HCT116 (cell line): ENCODE data around the gene WWOX. TPM values are rescaled to one million over a fixed set of nuclear protein-coding genes. Genes with fewer than 3 reads are reported as not detected.

ENCODE experiments used
- ATAC-seq: fragments of 200-7000 bp; cut with Tn5 transposase; 2 replicates; pipeline ENCODE4 v1.9.1; 2020; ENCODE audit warnings: mild to moderate bottlenecking, moderate library complexity
- BruUV-seq: library from RNA; stranded (reverse); fragments of 400-500 nt; replicated peaks from 2 replicates; lab custom pipeline; 2021; lab: Mats Ljungman, UMichigan
- CTCF ChIA-PET: fragments of 300-600 bp; sonication (Branson Sonifier 250); formaldehyde crosslinking; loops from one replicate; lab custom pipeline; 2021; ENCODE audit warnings: antibody characterized with exemption; lab: Charles Lee
- POLR2A ChIA-PET: fragments of 300-600, 350-600 bp; sonication (Branson Sonifier 250); formaldehyde crosslinking; loops from one replicate; lab custom pipeline; 2021; ENCODE audit warnings: antibody characterized with exemption; lab: Charles Lee
- RAD21 ChIA-PET, 2 experiments: fragments of 300-600 bp; sonication (Branson Sonifier 250); formaldehyde crosslinking; loops; one replicate each; lab custom pipeline; 2023; ENCODE audit warnings: low total read pairs in 2 of 2; ENCODE audit not compliant: uncharacterized antibody in 2 of 2, unreplicated experiment in 2 of 2, low non-redundant PET in 1 of 2; lab: Charles Lee
- DNase-seq: peaks from one replicate; pipeline ENCODE4 v3.0.0-alpha.2; 2010; ENCODE audit warnings: low read depth, low spot score
- H2AFZ ChIP-seq: fragments of 200-600 bp; shearing (Covaris generic), sonication (generic); 2 replicates; pipeline ENCODE4 v1.6.1; 2017; ENCODE audit warnings: low read depth, mixed run types, mixed read lengths, antibody characterized with exemption, low read length; ENCODE audit not compliant: poor library complexity, severe bottlenecking
- H3K27ac ChIP-seq: 2 replicates; pipeline ENCODE4 v1.5.1; 2012; ENCODE audit warnings: low read depth, low read length
- H3K27me3 ChIP-seq: fragments of 200-600 bp; sonication (generic); 2 replicates; pipeline ENCODE4 v1.6.1; 2016; ENCODE audit warnings: mixed run types, low read length, mixed read lengths; ENCODE audit not compliant: insufficient read depth
- H3K36me3 ChIP-seq, 2 experiments: fragments of 200-500 bp in 1 of 2; fragments of 200-600 bp in 1 of 2; sonication (Bioruptor generic) in 1 of 2; sonication (generic) in 1 of 2; 2 replicates each; pipeline versions ENCODE4 v1.5.1 to v1.6.1; 2014 to 2016; ENCODE audit warnings: low read length in 2 of 2, inconsistent platforms in 1 of 2, mixed read lengths in 1 of 2, mixed run types in 1 of 2; ENCODE audit not compliant: insufficient read depth in 2 of 2, control insufficient read depth in 1 of 2
- H3K4me1 ChIP-seq, 2 experiments: fragments of 200-600 bp in 1 of 2; sonication (generic) in 1 of 2; 2 replicates each; pipeline versions ENCODE4 v1.5.1 to v1.6.1; 2012 to 2017; ENCODE audit warnings: low read length in 2 of 2, inconsistent platforms in 1 of 2, mild to moderate bottlenecking in 1 of 2, mixed read lengths in 1 of 2, mixed run types in 1 of 2, moderate library complexity in 1 of 2; ENCODE audit not compliant: insufficient read depth in 2 of 2, control insufficient read depth in 1 of 2
- H3K4me2 ChIP-seq: fragments of 200-600 bp; sonication (generic); 2 replicates; pipeline ENCODE4 v1.6.1; 2017; ENCODE audit warnings: mixed run types, low read length, mixed read lengths
- H3K4me3 ChIP-seq, 2 experiments: fragments of 200-600 bp in 1 of 2; sonication (generic) in 1 of 2; replicated peaks in 1 of 2; 2 replicates each; pipeline ENCODE4 v1.5.1; 2011 to 2016; ENCODE audit warnings: low read length in 2 of 2, control low read depth in 1 of 2, low read depth in 1 of 2, mild to moderate bottlenecking in 1 of 2, mixed read lengths in 1 of 2, mixed run types in 1 of 2
- H3K79me2 ChIP-seq: fragments of 200-600 bp; sonication (generic); 2 replicates; pipeline ENCODE4 v1.6.1; 2017; ENCODE audit warnings: mild to moderate bottlenecking, mixed run types, low read length, moderate library complexity, mixed read lengths; ENCODE audit not compliant: insufficient read depth
- H3K9ac ChIP-seq: fragments of 200-600 bp; sonication (generic); 2 replicates; pipeline ENCODE4 v1.6.1; 2016; ENCODE audit warnings: low read length, mixed read lengths
- H3K9me2 ChIP-seq: fragments of 200-600 bp; sonication (generic), shearing (Covaris generic); 2 replicates; pipeline ENCODE4 v1.6.1; 2017; ENCODE audit warnings: mixed run types, mild to moderate bottlenecking, moderate library complexity; ENCODE audit not compliant: insufficient read depth
- H3K9me3 ChIP-seq, 2 experiments: fragments of 200-500 bp in 1 of 2; fragments of 200-600 bp in 1 of 2; sonication (Bioruptor generic) in 1 of 2; sonication (generic) in 1 of 2; 2 replicates each; pipeline ENCODE4 v1.6.1; 2014 to 2017; ENCODE audit warnings: low read length in 2 of 2, mixed read lengths in 2 of 2, inconsistent platforms in 1 of 2, low read depth in 1 of 2, mild to moderate bottlenecking in 1 of 2, mixed run types in 1 of 2, moderate library complexity in 1 of 2; ENCODE audit not compliant: control insufficient read depth in 1 of 2, insufficient read depth in 1 of 2
- H4K20me1 ChIP-seq: fragments of 200-600 bp; sonication (generic), shearing (Covaris generic); 2 replicates; pipeline ENCODE4 v1.6.1; 2017; ENCODE audit warnings: mixed run types, mild to moderate bottlenecking, moderate library complexity; ENCODE audit not compliant: insufficient read depth
- EGR1 ChIP-seq: IDR thresholded peaks from 2 replicates; pipeline ENCODE4 v1.6.1; 2012; ENCODE audit warnings: low read depth
- EZH2 ChIP-seq: fragments of 200-600 bp; sonication (generic); IDR thresholded peaks from 2 replicates; pipeline ENCODE4 v1.6.1; 2017; ENCODE audit warnings: antibody characterized with exemption, mixed run types
- POLR2A ChIP-seq: IDR thresholded peaks from 2 replicates; pipeline ENCODE4 v1.7.0; 2011; ENCODE audit warnings: borderline replicate concordance; ENCODE audit not compliant: insufficient read depth, insufficient read length; ENCODE audit errors: extremely low read depth
- POLR2AphosphoS5 ChIP-seq: IDR thresholded peaks from 2 replicates; pipeline ENCODE4 v1.6.1; 2011; ENCODE audit warnings: mild to moderate bottlenecking, low read depth, low read length, moderate library complexity
- TCF7L2 ChIP-seq: IDR thresholded peaks from 2 replicates; pipeline ENCODE4 v1.7.0; 2011; ENCODE audit warnings: borderline replicate concordance, inconsistent platforms; ENCODE audit not compliant: insufficient read depth, insufficient read length; ENCODE audit errors: extremely low read depth
- YY1 ChIP-seq: IDR thresholded peaks from 2 replicates; pipeline ENCODE4 v1.6.1; 2011; ENCODE audit warnings: low read length, low read depth, moderate library complexity, mild to moderate bottlenecking; ENCODE audit not compliant: insufficient replicate concordance; ENCODE audit errors: extremely low read depth
- intact Hi-C: fragments of 100-400 bp; cut with micrococcal nuclease; formaldehyde crosslinking; loops from 2 replicates; pipeline ENCODE4 v1.10.0; 2022
- total RNA-seq: library from RNA; stranded (reverse); gene quantifications from one replicate; pipeline ENCODE4 v1.2.1, GENCODE V29; 2021; ENCODE audit not compliant: unreplicated experiment
- TF ChIP-seq, protein P1 (sequence below): IDR thresholded peaks from 2 replicates; pipeline ENCODE4 v1.6.1; 2012
- TF ChIP-seq, protein P2 (sequence below): IDR thresholded peaks from 2 replicates; pipeline ENCODE4 v1.6.1; 2012
- TF ChIP-seq, protein P3 (sequence below), 3 experiments: fragments of 200-600 bp in 1 of 3; sonication (generic) in 1 of 3; IDR thresholded peaks in 2 of 3; conservative IDR thresholded peaks in 1 of 3; 2 replicates each; pipeline ENCODE4 v1.5.1; 2012 to 2017; ENCODE audit warnings: low read depth in 2 of 3, low read length in 2 of 3, antibody characterized with exemption in 1 of 3, borderline replicate concordance in 1 of 3, control low read depth in 1 of 3, mild to moderate bottlenecking in 1 of 3, mixed read lengths in 1 of 3, mixed run types in 1 of 3, moderate library complexity in 1 of 3; ENCODE audit not compliant: insufficient read depth in 1 of 3

The WWOX gene
- total RNA-seq, 1 experiment from 2014 or later = 13.7 TPM

DNA sequence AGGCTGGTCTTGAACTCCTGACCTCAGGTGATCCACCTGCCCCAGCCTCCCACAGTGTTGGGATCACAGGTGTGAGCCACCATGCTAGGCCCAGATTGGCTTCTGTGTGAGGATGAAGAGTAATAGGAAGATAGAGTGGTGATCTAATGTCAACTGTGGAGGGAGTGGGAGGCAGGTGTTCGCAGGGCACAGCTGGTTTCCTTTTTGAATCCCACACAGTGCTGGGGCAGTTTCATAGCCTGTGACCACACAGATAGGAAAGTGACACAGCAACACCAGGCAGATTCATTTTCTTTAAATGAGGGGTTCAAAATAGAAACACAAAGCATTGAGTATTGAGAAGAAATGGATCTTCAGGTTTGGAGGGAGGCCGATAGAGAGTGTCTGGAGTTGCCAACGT is 540.3 kb downstream of the WWOX start:
- H3K27me3 ChIP-seq = no peaks in the 10 kb centered on the region
- RAD21 ChIA-PET = no interaction called here
- H3K9ac ChIP-seq = no peak overlapping the region
- H4K20me1 ChIP-seq = no peaks in the 10 kb centered on the region
- H3K9me3 ChIP-seq = no peaks in the 10 kb centered on the region
- H3K27ac ChIP-seq = no peak overlapping the region
- CTCF ChIA-PET = no interaction called here
- no peak overlapping the region for H3K4me3 ChIP-seq
- POLR2A ChIA-PET = no interaction called here
- no TSS peak for BruUV-seq
- intact Hi-C loops = no loop called here
- no peaks in the 10 kb centered on the region for H3K36me3 ChIP-seq
- H3K4me2 ChIP-seq = no peak overlapping the region
- TF ChIP-seq TCF7L2 (no peak), POLR2AphosphoS5 (no peak), YY1 (no peak), POLR2A (no peak), EGR1 (no peak), EZH2 (no peak)
- TF ChIP-seq, protein P1, sequence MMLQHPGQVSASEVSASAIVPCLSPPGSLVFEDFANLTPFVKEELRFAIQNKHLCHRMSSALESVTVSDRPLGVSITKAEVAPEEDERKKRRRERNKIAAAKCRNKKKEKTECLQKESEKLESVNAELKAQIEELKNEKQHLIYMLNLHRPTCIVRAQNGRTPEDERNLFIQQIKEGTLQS = no peak
- TF ChIP-seq, protein P2, sequence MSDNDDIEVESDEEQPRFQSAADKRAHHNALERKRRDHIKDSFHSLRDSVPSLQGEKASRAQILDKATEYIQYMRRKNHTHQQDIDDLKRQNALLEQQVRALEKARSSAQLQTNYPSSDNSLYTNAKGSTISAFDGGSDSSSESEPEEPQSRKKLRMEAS = no peak
- TF ChIP-seq, protein P3, sequence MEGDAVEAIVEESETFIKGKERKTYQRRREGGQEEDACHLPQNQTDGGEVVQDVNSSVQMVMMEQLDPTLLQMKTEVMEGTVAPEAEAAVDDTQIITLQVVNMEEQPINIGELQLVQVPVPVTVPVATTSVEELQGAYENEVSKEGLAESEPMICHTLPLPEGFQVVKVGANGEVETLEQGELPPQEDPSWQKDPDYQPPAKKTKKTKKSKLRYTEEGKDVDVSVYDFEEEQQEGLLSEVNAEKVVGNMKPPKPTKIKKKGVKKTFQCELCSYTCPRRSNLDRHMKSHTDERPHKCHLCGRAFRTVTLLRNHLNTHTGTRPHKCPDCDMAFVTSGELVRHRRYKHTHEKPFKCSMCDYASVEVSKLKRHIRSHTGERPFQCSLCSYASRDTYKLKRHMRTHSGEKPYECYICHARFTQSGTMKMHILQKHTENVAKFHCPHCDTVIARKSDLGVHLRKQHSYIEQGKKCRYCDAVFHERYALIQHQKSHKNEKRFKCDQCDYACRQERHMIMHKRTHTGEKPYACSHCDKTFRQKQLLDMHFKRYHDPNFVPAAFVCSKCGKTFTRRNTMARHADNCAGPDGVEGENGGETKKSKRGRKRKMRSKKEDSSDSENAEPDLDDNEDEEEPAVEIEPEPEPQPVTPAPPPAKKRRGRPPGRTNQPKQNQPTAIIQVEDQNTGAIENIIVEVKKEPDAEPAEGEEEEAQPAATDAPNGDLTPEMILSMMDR (IDR thresholded peaks at IDR 0.05 in 2 of 3, conservative IDR thresholded peaks at IDR 0.05 in 1 of 3; ENCODE audit: borderline replicate concordance in 1 of 3, insufficient read depth in 1 of 3, low read depth in 2 of 3, low read length in 2 of 3) = no peak
- no peaks in the 10 kb centered on the region for H3K9me2 ChIP-seq
- ATAC-seq (no peak), DNase-seq (no peak)
- no peak overlapping the region for H2AFZ ChIP-seq
- H3K79me2 ChIP-seq = no peaks in the 10 kb centered on the region
- no peaks in the 10 kb centered on the region for H3K4me1 ChIP-seq
